GM23338 (cell line): ENCODE results near the gene TMIE.

Experiments
- CTCF ChIP-seq, 2 experiments: fragments of 200-600 bp in 1 of 2; sonication (generic) in 1 of 2; conservative IDR thresholded peaks; 2 replicates each; pipeline versions ENCODE4 v1.5.1 to v1.6.1; 2016 to 2017; ENCODE audit warnings: antibody characterized with exemption in 2 of 2, low read depth in 2 of 2, mild to moderate bottlenecking in 2 of 2, moderate library complexity in 1 of 2
- EZH2phosphoT487 ChIP-seq: fragments of 200-600 bp; sonication (generic); IDR thresholded peaks from one replicate; pipeline ENCODE4 v1.8.1; 2018; ENCODE audit warnings: antibody characterized with exemption; ENCODE audit not compliant: unreplicated experiment
- POLR2AphosphoS5 ChIP-seq: IDR thresholded peaks from 2 replicates; pipeline ENCODE4 v1.6.1; 2016; ENCODE audit warnings: antibody characterized with exemption, low read depth

GRCh38 chr3:46693892-46694226, 7.3 kb upstream of the TMIE start:
- no peak for TF ChIP-seq EZH2phosphoT487
- no peak for TF ChIP-seq CTCF (conservative IDR thresholded peaks at IDR 0.05; ENCODE audit: low read depth in 2 of 2)
- no peak for TF ChIP-seq POLR2AphosphoS5
